Measurements from ENCODE around the gene OCEL1.

Gene OCEL1

DNA sequence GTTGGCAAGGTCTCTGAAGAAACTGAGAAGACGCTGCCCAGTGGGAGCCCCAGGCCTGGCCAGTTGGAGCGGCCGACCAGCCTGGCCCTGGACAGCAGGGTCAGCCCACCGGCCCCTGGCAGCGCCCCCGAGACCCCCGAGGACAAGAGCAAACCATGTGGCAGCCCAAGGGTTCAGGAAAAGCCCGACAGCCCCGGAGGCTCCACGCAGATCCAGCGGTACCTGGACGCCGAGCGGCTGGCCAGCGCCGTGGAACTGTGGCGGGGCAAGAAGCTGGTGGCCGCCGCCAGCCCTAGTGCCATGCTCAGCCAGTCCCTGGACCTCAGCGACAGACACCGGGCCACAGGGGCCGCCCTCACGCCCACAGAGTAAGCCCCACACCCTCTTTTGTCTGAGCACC is 30.9 kb upstream of the OCEL1 start:
- H3K9me3 ChIP-seq (ENCODE audit: insufficient read depth, low read length, severe bottlenecking), result no peaks in the 10 kb centered on the region
- no peaks in the 10 kb centered on the region for H3K4me1 ChIP-seq (ENCODE audit: insufficient read depth, low read length)
- H3K36me3 ChIP-seq (ENCODE audit: insufficient read depth, low read length), result peaks cover 76% of the 10 kb centered on the region
- no peak overlapping the region for H3K9ac ChIP-seq (ENCODE audit: low read depth, low read length)
- DNase-seq (no peak), ATAC-seq (ENCODE audit: insufficient read depth, low read depth) (no peak)
- no peaks in the 10 kb centered on the region for H4K20me1 ChIP-seq (ENCODE audit: insufficient read depth, low read length)
- no peaks in the 10 kb centered on the region for H3K27me3 ChIP-seq (ENCODE audit: insufficient read depth, low read length, poor library complexity)
- no peak overlapping the region for H2AFZ ChIP-seq (ENCODE audit: low read depth, low read length)
- H3K4me3 ChIP-seq (ENCODE audit: low read depth in 1 of 2, low read length in 2 of 2), result no peak overlapping the region
- TF ChIP-seq, protein P1, sequence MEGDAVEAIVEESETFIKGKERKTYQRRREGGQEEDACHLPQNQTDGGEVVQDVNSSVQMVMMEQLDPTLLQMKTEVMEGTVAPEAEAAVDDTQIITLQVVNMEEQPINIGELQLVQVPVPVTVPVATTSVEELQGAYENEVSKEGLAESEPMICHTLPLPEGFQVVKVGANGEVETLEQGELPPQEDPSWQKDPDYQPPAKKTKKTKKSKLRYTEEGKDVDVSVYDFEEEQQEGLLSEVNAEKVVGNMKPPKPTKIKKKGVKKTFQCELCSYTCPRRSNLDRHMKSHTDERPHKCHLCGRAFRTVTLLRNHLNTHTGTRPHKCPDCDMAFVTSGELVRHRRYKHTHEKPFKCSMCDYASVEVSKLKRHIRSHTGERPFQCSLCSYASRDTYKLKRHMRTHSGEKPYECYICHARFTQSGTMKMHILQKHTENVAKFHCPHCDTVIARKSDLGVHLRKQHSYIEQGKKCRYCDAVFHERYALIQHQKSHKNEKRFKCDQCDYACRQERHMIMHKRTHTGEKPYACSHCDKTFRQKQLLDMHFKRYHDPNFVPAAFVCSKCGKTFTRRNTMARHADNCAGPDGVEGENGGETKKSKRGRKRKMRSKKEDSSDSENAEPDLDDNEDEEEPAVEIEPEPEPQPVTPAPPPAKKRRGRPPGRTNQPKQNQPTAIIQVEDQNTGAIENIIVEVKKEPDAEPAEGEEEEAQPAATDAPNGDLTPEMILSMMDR (IDR thresholded peaks at IDR 0.05; ENCODE audit: borderline replicate concordance, extremely low read depth, low read length, poor library complexity, severe bottlenecking), result no peak
- TF ChIP-seq EZH2 (IDR thresholded peaks at IDR 0.05; ENCODE audit: borderline replicate concordance, low read depth, low read length, severe bottlenecking), result no peak
- H3K27ac ChIP-seq (ENCODE audit: low read length), result no peak overlapping the region
- H3K4me2 ChIP-seq (ENCODE audit: insufficient read depth, low read length), result no peak overlapping the region
- no peaks in the 10 kb centered on the region for H3K79me2 ChIP-seq (ENCODE audit: insufficient read depth, low read length)

DNA sequence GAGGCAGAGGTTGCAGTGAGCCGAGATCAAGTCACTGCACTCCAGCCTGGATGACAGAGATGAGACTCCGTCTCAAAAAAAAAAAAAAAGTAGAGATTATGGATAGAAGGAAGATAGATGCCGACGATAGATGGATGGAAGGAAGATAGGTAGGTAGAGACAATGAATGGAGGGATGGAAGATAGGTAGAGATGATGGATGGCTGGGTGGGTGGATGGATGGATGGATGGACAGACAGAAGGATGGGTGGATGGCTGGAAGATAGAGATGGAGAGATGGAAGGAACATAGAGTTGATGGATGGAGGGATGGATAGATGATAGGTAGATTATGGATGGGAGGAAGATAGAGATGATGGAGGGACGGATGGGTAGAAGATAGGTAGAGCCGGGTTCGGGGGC is 29.4 kb upstream of the OCEL1 start:
- no peak overlapping the region for H3K27ac ChIP-seq (ENCODE audit: low read length)
- TF ChIP-seq, protein P1 (IDR thresholded peaks at IDR 0.05; ENCODE audit: borderline replicate concordance, extremely low read depth, low read length, poor library complexity, severe bottlenecking), result no peak
- no peak for TF ChIP-seq EZH2 (IDR thresholded peaks at IDR 0.05; ENCODE audit: borderline replicate concordance, low read depth, low read length, severe bottlenecking)
- H3K36me3 ChIP-seq (ENCODE audit: insufficient read depth, low read length), result peaks cover 78% of the 10 kb centered on the region
- DNase-seq (no peak), ATAC-seq (ENCODE audit: insufficient read depth, low read depth) (no peak)
- H3K27me3 ChIP-seq (ENCODE audit: insufficient read depth, low read length, poor library complexity), result no peaks in the 10 kb centered on the region
- H2AFZ ChIP-seq (ENCODE audit: low read depth, low read length), result no peak overlapping the region
- H3K4me1 ChIP-seq (ENCODE audit: insufficient read depth, low read length), result no peaks in the 10 kb centered on the region
- no peak overlapping the region for H3K4me2 ChIP-seq (ENCODE audit: insufficient read depth, low read length)
- H3K9me3 ChIP-seq (ENCODE audit: insufficient read depth, low read length, severe bottlenecking), result no peaks in the 10 kb centered on the region
- no peaks in the 10 kb centered on the region for H4K20me1 ChIP-seq (ENCODE audit: insufficient read depth, low read length)
- H3K9ac ChIP-seq (ENCODE audit: low read depth, low read length), result no peak overlapping the region
- no peaks in the 10 kb centered on the region for H3K79me2 ChIP-seq (ENCODE audit: insufficient read depth, low read length)
- no peak overlapping the region for H3K4me3 ChIP-seq (ENCODE audit: low read depth in 1 of 2, low read length in 2 of 2)

- DNase-seq (no peak), ATAC-seq (ENCODE audit: insufficient read depth, low read depth) (no peak)
- Histone ChIP-seq H3K4me2 (ENCODE audit: insufficient read depth, low read length) (no peak overlapping the region), H3K27me3 (ENCODE audit: insufficient read depth, low read length, poor library complexity) (no peaks in the 10 kb centered on the region), H3K4me3 (ENCODE audit: low read depth in 1 of 2, low read length in 2 of 2) (no peak overlapping the region), H3K36me3 (ENCODE audit: insufficient read depth, low read length) (peaks cover 82% of the 10 kb centered on the region), H3K9ac (ENCODE audit: low read depth, low read length) (no peak overlapping the region), H3K9me3 (ENCODE audit: insufficient read depth, low read length, severe bottlenecking) (no peaks in the 10 kb centered on the region), H3K4me1 (ENCODE audit: insufficient read depth, low read length) (no peaks in the 10 kb centered on the region), H2AFZ (ENCODE audit: low read depth, low read length) (no peak overlapping the region), H3K79me2 (ENCODE audit: insufficient read depth, low read length) (no peaks in the 10 kb centered on the region), H3K27ac (ENCODE audit: low read length) (no peak overlapping the region), H4K20me1 (ENCODE audit: insufficient read depth, low read length) (peaks cover 8% of the 10 kb centered on the region)
- TF ChIP-seq, protein P1 (IDR thresholded peaks at IDR 0.05; ENCODE audit: borderline replicate concordance, extremely low read depth, low read length, poor library complexity, severe bottlenecking), result no peak
- no peak for TF ChIP-seq EZH2 (IDR thresholded peaks at IDR 0.05; ENCODE audit: borderline replicate concordance, low read depth, low read length, severe bottlenecking)
These were observed 28.4 kb upstream of the OCEL1 start for GRCh38 chr19:17197666-17198065.
